D341Med (cell line): Measurements from ENCODE around the gene GPR160.
A peak's percentile ranks its signal among the peaks of the same experiment; 100 is the strongest.
"Not testable (repeated sequence)": the region's sequence is repeated elsewhere in the genome, so short reads cannot be mapped to it uniquely, and the experiment has no call there.

Experiments used
- DNase-seq: peaks from one replicate; pipeline ENCODE4 v3.0.0; 2012; ENCODE audit warnings: low spot score

The GPR160 gene

GRCh38 chr3:170111147-170111771 is 73.5 kb downstream of the GPR160 start:
- no peak for DNase-seq

DNA sequence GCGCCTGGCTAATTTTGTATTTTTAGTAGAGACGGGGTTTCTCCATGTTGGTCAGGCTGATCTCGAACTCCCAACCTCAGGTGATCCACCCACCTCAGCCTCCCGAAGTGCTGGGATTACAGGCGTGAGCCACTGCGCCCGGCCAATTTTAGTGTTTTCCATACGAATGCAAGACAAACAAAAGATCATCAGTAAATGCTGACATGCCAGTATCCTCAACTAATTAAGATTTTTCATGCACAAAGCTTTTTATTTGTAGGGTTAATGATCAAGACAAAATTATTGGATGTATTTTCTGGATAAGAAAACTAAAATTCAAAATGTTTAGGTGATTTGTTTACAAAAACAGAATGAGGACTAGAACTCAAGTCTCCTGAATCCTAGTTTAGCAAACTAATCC is 76.4 kb downstream of the GPR160 start:
- not testable (repeated sequence) for DNase-seq

DNA sequence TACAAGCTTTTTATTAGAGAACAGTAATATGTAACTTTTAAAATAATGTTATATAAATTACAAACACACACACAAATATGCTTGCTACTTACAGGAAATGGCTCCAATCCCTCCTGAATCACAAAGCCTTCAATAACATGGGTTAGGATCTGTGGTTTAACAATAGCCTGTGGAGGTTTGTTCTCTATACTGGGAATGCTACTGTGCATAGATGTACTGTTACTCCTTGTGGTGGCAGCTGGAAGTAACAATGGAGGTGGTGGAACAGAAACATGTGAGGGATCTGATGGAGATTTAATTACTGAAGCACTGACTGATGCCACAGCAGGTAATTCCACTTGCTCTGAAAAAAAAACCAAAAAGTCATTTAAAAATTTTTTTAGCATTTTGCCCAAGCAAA is 79.3 kb downstream of the GPR160 start:
- DNase-seq = peak; percentile 34

DNA sequence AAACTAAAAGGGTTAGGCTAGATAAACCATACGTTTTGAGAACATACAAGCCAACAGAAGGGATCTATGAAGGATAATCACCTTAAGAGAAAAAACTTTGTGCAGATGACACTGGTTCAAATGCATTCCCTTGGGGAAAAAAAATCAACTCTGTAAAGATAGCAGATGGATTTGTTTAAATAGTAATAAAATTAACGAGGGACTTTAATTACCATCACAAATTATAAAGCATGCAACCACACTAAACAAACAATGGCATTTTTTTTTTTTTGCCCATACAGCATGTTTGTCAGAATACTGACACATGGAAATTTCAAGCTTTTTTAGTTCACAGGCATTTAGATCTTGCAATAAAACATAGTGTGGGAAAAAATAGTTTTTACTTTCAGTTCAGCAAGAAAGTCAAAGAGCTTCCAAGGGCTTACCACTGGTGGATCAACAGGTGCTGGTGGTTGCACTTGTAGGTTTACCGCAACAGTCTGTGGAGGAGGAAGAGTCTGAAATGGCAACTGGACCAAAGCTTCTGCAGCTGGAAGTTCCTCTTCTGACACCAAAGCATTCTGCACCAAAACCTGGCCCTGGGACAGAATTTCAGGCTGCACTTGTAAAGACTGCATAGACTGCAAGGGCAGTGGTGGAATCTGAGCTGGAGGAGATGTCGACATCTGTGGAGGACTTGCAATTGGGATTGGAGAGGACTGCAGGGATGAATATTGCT is 90.6 kb downstream of the GPR160 start:
- peak; percentile 24 for DNase-seq

DNA sequence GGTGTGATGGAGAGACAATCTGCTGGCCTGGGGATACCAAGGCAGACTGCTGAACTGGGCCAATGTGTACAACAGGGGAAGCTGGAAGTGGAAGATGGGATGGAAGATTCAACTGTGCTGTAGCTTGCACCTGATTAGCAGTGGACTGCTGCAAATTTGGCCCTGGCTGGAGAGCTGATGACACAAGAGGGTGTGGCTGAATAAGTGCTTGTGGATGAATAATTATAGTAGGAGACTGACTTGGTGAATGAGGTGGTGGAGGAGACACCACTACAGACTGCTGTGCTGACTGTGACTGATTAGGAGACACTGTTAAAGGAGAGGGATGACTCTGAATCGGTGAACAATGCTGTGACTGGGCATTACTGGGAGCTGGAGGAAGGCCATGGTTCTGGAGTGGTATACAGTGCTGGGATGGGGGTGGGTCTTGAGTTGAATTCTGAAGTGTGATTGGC is 91.2 kb downstream of the GPR160 start:
- DNase-seq = peak; percentile 18

DNA sequence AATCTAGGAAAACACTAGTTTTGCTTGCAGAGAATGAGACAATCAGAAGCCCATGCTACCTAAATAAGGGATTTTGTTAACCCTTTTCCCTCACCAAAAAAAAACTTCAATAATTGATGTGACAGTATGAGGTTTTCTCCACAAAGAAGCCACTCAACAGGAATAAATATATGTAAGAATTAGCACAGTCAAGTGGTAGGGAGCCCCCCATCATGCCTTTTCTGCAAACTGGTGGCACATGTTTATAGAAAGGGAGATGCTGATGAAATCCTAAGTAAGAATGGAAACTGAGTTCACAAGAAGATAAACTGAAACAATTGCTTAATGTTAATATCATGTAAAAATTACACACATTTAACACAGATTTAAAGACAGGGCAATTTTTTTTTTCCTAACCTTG is 92.7 kb downstream of the GPR160 start:
- DNase-seq = no peak

DNA sequence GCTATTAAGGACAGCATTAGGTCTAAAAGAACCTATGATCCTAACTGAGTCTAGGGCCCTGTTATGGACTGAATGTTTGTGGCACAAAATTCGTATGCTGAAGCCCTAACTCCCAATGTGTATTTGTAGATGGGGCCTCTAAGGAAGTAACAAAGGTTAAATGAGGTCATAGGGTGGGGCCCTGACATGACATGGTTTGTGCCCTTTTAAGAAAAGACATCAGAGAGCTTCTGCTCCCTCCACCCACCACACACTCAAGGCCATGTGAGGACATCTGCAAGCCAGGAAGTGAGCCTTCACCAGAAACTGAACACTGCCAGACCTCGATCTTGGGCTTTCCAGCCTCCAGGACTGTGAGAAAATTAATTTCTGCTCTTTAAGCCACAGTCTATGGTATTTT is 94.5 kb downstream of the GPR160 start:
- DNase-seq = no peak
